GM19025 (cell line): ENCODE measurements around the gene CLCN2.

Source experiments
- ATAC-seq: cut with Tn5 transposase; IDR thresholded peaks from one replicate; pipeline ENCODE4 v1.9.1; 2021; ENCODE audit warnings: mild to moderate bottlenecking, low read depth, moderate library complexity; ENCODE audit not compliant: unreplicated experiment

CLCN2 gene

GRCh38 chr3:184381261-184382224 lies 20.1 kb upstream of the CLCN2 start:
- ATAC-seq: no peak

- ATAC-seq: no peak
These were observed 19.3 kb upstream of the CLCN2 start for GRCh38 chr3:184380627-184381260.

- no peak for ATAC-seq
These were observed 18.8 kb upstream of the CLCN2 start for GRCh38 chr3:184380185-184380626.

GRCh38 chr3:184379358-184380184 lies 18.2 kb upstream of the CLCN2 start, which contains the start of gene CHRD:
CHRD (plus strand) TSS chr3:184380054; CDS start chr3:184380319, 265 bp downstream.
- no peak for ATAC-seq

GRCh38 chr3:184378651-184379357 lies 17.4 kb upstream of the CLCN2 start:
- ATAC-seq: no peak

GRCh38 chr3:184377882-184378445 lies 16.6 kb upstream of the CLCN2 start, which contains the start of gene THPO:
THPO (minus strand) TSS chr3:184378207; CDS start chr3:184376259, 1,948 bp downstream.
- ATAC-seq: no peak

GRCh38 chr3:184377374-184377773 lies 16.0 kb upstream of the CLCN2 start:
- no peak for ATAC-seq

- ATAC-seq: no peak
These were observed 14.5 kb upstream of the CLCN2 start for GRCh38 chr3:184375747-184376461.

GRCh38 chr3:184373422-184373821 lies 12.0 kb upstream of the CLCN2 start:
- ATAC-seq: no peak

GRCh38 chr3:184372911-184373310 lies 11.5 kb upstream of the CLCN2 start:
- no peak for ATAC-seq

- no peak for ATAC-seq
These were observed 11.0 kb upstream of the CLCN2 start for GRCh38 chr3:184372296-184372821.

GRCh38 chr3:184371570-184372018 lies 10.2 kb upstream of the CLCN2 start:
- no peak for ATAC-seq

GRCh38 chr3:184368586-184369183 lies 7.3 kb upstream of the CLCN2 start:
- ATAC-seq: no peak

GRCh38 chr3:184368116-184368515 lies 6.7 kb upstream of the CLCN2 start:
- ATAC-seq: no peak

GRCh38 chr3:184366619-184367289 lies 5.3 kb upstream of the CLCN2 start:
- no peak for ATAC-seq

GRCh38 chr3:184362668-184363546 lies 1.5 kb upstream of the CLCN2 start:
- ATAC-seq: peak; percentile 73
